Measurements from ENCODE around the gene BTN1A1.
"Not testable (repeated sequence)": the region's sequence is repeated elsewhere in the genome, so short reads cannot be mapped to it uniquely, and the experiment has no call there.

DNA sequence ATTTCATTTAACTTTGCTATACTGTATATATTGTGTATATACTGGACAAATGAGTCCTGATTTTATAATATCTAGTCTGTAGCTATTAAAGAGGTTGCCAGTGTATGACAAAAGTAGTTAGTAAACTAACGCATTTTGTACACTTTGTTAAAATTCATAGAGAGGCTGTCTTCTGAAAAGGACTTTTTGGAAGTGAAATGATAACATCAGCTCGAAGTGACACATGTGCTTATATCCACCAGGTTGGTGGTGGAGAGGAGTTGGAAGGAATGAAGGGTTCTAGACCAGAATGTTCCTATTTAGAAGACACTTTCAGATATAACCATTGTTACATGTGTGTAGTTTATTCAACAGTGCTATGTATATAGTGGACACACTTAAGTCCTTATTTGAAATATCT lies 24.2 kb downstream of the BTN1A1 start:
- TF ChIP-seq CTCF (conservative IDR thresholded peaks at IDR 0.05 in 1 of 2, IDR thresholded peaks at IDR 0.05 in 1 of 2; ENCODE audit: low read depth in 1 of 2, low read length in 2 of 2); EZH2 (IDR thresholded peaks at IDR 0.05; ENCODE audit: low read length, missing control alignments): not testable (repeated sequence)
